ENCODE measurements around the gene KDM3B. TPM values are rescaled to one million over a fixed set of nuclear protein-coding genes. Genes with fewer than 3 reads are reported as not detected.

Gene KDM3B
- polyA plus RNA-seq, 1 of the 3 experiments (the other 2 are of a cell fraction) = 22.4 TPM

GRCh38 chr5:138340008-138340407 lies 12.5 kb upstream of the KDM3B start:
- Histone ChIP-seq H2AFZ (ENCODE audit: low read depth) (no peak overlapping the region), H3K79me2 (ENCODE audit: insufficient read depth) (peaks cover 51% of the 10 kb centered on the region), H4K20me1 (ENCODE audit: insufficient read depth) (no peaks in the 10 kb centered on the region), H3K9me2 (no peaks in the 10 kb centered on the region), H3K4me1 (ENCODE audit: control insufficient read depth in 1 of 2, insufficient read depth in 2 of 2, low read depth in 1 of 2, low read length in 1 of 2) (peaks cover 4 to 17% of the 10 kb centered on the region in 2 experiments; a peak in 2 of 4 replicates), H3K27ac (ENCODE audit: low read depth in 2 of 2, low read length in 1 of 2) (no peak overlapping the region), H3K9ac (no peak overlapping the region), H3K4me3 (ENCODE audit: low read depth in 2 of 2, low read length in 1 of 2) (no peak overlapping the region), H3K4me2 (peak overlapping the region; percentile 100; the same call in 1 of the 2 replicates), H3K36me3 (replicated peaks in 1 of 2; ENCODE audit: control insufficient read depth in 1 of 2, insufficient read depth in 2 of 2, low read length in 1 of 2) (peaks cover 20 to 31% of the 10 kb centered on the region in 2 experiments), H3F3A (replicated peaks; ENCODE audit: insufficient read depth) (peaks cover 4% of the 10 kb centered on the region), H3K27me3 (ENCODE audit: insufficient read depth) (no peaks in the 10 kb centered on the region), H3K9me3 (no peaks in the 10 kb centered on the region)
- ChIA-PET CTCF (interaction anchor here (13.2 kb wide), 1 partner anchor 11 kb away, joined by 239 read pairs; the partner anchor contains the start of gene KDM3B), POLR2A (interaction anchor here (3.0 kb wide), 1 partner anchor 12 kb away, joined by 44 read pairs; the partner anchor contains the start of gene KDM3B)
- TF ChIP-seq RFX5 (IDR thresholded peaks at IDR 0.05; ENCODE audit: low read length) (no peak), RXRA (IDR thresholded peaks at IDR 0.05; ENCODE audit: borderline replicate concordance, low read depth) (no peak), FOSL2 (IDR thresholded peaks at IDR 0.05; ENCODE audit: borderline replicate concordance, low read depth) (no peak), MXI1 (IDR thresholded peaks at IDR 0.05; ENCODE audit: low read depth, low read length) (no peak), MEF2A (IDR thresholded peaks at IDR 0.05; ENCODE audit: borderline replicate concordance, low read depth) (no peak), TAF1 (IDR thresholded peaks at IDR 0.05; ENCODE audit: borderline replicate concordance, low read depth, low read length) (no peak), SMC3 (IDR thresholded peaks at IDR 0.05; ENCODE audit: low read depth, low read length) (no peak), POLR2AphosphoS5 (IDR thresholded peaks at IDR 0.05; ENCODE audit: low read depth, low read length) (no peak), CTCF (IDR thresholded peaks at IDR 0.05) (no peak), NRF1 (IDR thresholded peaks at IDR 0.05; ENCODE audit: low read depth, low read length) (no peak), RCOR1 (IDR thresholded peaks at IDR 0.05; ENCODE audit: low read length) (no peak), FOXM1 (IDR thresholded peaks at IDR 0.05; ENCODE audit: low read depth) (no peak), RAD21 (IDR thresholded peaks at IDR 0.05; ENCODE audit: low read length) (no peak)
- no peak for DNase-seq
- WGBS (ENCODE audit: low lambda C conversion rate) = 97% methylated on average over 3 of the region's 3 CpGs

GRCh38 chr5:138344887-138345622 lies 7.4 kb upstream of the KDM3B start:
- WGBS (ENCODE audit: low lambda C conversion rate) = 97% methylated on average over 23 of the region's 32 CpGs
- Histone ChIP-seq H3K27me3 (ENCODE audit: insufficient read depth) (no peaks in the 10 kb centered on the region), H3K36me3 (replicated peaks in 1 of 2; ENCODE audit: control insufficient read depth in 1 of 2, insufficient read depth in 2 of 2, low read length in 1 of 2) (peaks cover 48 to 73% of the 10 kb centered on the region in 2 experiments), H3K4me3 (ENCODE audit: low read depth in 2 of 2, low read length in 1 of 2) (no peak overlapping the region), H3K4me2 (no peak overlapping the region), H3K9me2 (no peaks in the 10 kb centered on the region), H4K20me1 (ENCODE audit: insufficient read depth) (no peaks in the 10 kb centered on the region), H2AFZ (ENCODE audit: low read depth) (no peak overlapping the region), H3F3A (replicated peaks; ENCODE audit: insufficient read depth) (peaks cover 18% of the 10 kb centered on the region), H3K79me2 (ENCODE audit: insufficient read depth) (peaks cover 32% of the 10 kb centered on the region), H3K9ac (no peak overlapping the region), H3K4me1 (ENCODE audit: control insufficient read depth in 1 of 2, insufficient read depth in 2 of 2, low read depth in 1 of 2, low read length in 1 of 2) (peaks cover 0 to 2% of the 10 kb centered on the region in 2 experiments; a peak in 2 of 4 replicates), H3K9me3 (no peaks in the 10 kb centered on the region), H3K27ac (ENCODE audit: low read depth in 2 of 2, low read length in 1 of 2) (no peak overlapping the region)
- ChIA-PET CTCF (interaction anchor here (1.0 kb wide), 1 partner anchor 10 kb away, joined by 3 read pairs; no protein-coding TSS in a partner anchor), POLR2A (no interaction called here)
- no peak for TF ChIP-seq IRF3 (IDR thresholded peaks at IDR 0.05; ENCODE audit: low read depth, low read length)
- no peak for DNase-seq

Measured in SK-N-SH (cell line).